Endothelial cell of umbilical vein (primary cell): ENCODE results near the gene LMAN2. TPM values are rescaled to one million over a fixed set of nuclear protein-coding genes. Genes with fewer than 3 reads are reported as not detected.

ENCODE experiments used
- BruUV-seq: library from RNA; stranded (reverse); fragments of 400-500 nt; replicated peaks from 2 replicates; lab custom pipeline; 2021; lab: Mats Ljungman, UMichigan
- CTCF ChIA-PET: fragments of 300-600, 350-600 bp; sonication (Branson Sonifier 250); formaldehyde crosslinking; loops from one replicate; lab custom pipeline; 2021; ENCODE audit warnings: antibody characterized with exemption, inconsistent platforms; lab: Charles Lee
- POLR2A ChIA-PET: fragments of 300-600, 350-600 bp; sonication (Branson Sonifier 250); formaldehyde crosslinking; loops from one replicate; lab custom pipeline; 2021; ENCODE audit warnings: antibody characterized with exemption, inconsistent platforms; lab: Charles Lee
- DNase-seq: peaks from one replicate; pipeline ENCODE4 v3.0.0-alpha.2; 2011; ENCODE audit warnings: low read depth, low spot score
- FAIRE-seq: peaks from 2 replicates; lab custom pipeline; 2011; peaks lifted over from hg19 to GRCh38; lab: Jason Lieb, UNC
- H2AFZ ChIP-seq: 2 replicates; pipeline ENCODE4 v1.6.0; 2012; ENCODE audit warnings: low read depth, low read length, control low read depth, inconsistent platforms
- H3K27ac ChIP-seq: 2 replicates; pipeline ENCODE4 v1.5.1; 2011; ENCODE audit warnings: low read depth, mild to moderate bottlenecking, control low read depth, low read length, moderate library complexity; ENCODE audit not compliant: insufficient read depth
- H3K27me3 ChIP-seq, 2 experiments: 2 replicates each; pipeline versions ENCODE4 v1.6.0 to v1.6.1; 2011; ENCODE audit warnings: low read length in 2 of 2, mixed read lengths in 1 of 2; ENCODE audit not compliant: control insufficient read depth in 2 of 2, insufficient read depth in 2 of 2
- H3K36me3 ChIP-seq, 2 experiments: 2 replicates in 1 of 2; 3 replicates in 1 of 2; pipeline ENCODE4 v1.5.1; 2011; ENCODE audit warnings: low read length in 2 of 2, mild to moderate bottlenecking in 1 of 2, moderate library complexity in 1 of 2; ENCODE audit not compliant: control insufficient read depth in 2 of 2, insufficient read depth in 2 of 2; ENCODE audit errors: extremely low read depth in 1 of 2
- H3K4me1 ChIP-seq: 3 replicates; pipeline ENCODE4 v1.5.1; 2011; ENCODE audit warnings: mild to moderate bottlenecking, low read length; ENCODE audit not compliant: control insufficient read depth, insufficient read depth; ENCODE audit errors: extremely low read depth
- H3K4me2 ChIP-seq: 2 replicates; pipeline ENCODE4 v1.6.1; 2011; ENCODE audit warnings: low read length, control low read depth, mixed read lengths; ENCODE audit not compliant: insufficient read depth
- H3K4me3 ChIP-seq, 3 experiments: fragments of 200-600 bp in 1 of 3; sonication (generic), shearing (Covaris generic) in 1 of 3; replicated peaks in 1 of 3; 2 replicates each; pipeline ENCODE4 v1.5.1; 2011 to 2016; ENCODE audit warnings: control low read depth in 3 of 3, low read length in 3 of 3, mild to moderate bottlenecking in 2 of 3, inconsistent platforms in 1 of 3, low read depth in 1 of 3, moderate library complexity in 1 of 3; ENCODE audit not compliant: insufficient read depth in 1 of 3
- H3K79me2 ChIP-seq: 2 replicates; pipeline ENCODE4 v1.6.0; 2012; ENCODE audit warnings: low read length, inconsistent platforms; ENCODE audit not compliant: control insufficient read depth, insufficient read depth
- H3K9ac ChIP-seq: replicated peaks from 2 replicates; pipeline ENCODE3; 2011; ENCODE audit warnings: low read length, control low read depth; ENCODE audit not compliant: insufficient read depth; ENCODE audit errors: extremely low read depth
- H3K9me1 ChIP-seq: replicated peaks from 3 replicates; pipeline ENCODE4 v1.6.0; 2011; ENCODE audit warnings: mild to moderate bottlenecking, low read length; ENCODE audit not compliant: control insufficient read depth, insufficient read depth; ENCODE audit errors: extremely low read depth
- H3K9me3 ChIP-seq: replicated peaks from 2 replicates; pipeline ENCODE4 v1.5.1; 2012; ENCODE audit warnings: low read length, inconsistent platforms; ENCODE audit not compliant: control insufficient read depth, insufficient read depth
- H4K20me1 ChIP-seq: replicated peaks from 2 replicates; pipeline ENCODE3; 2011; ENCODE audit warnings: mild to moderate bottlenecking, low read length; ENCODE audit not compliant: control insufficient read depth, insufficient read depth; ENCODE audit errors: extremely low read depth
- EZH2 ChIP-seq: IDR thresholded peaks from 2 replicates; pipeline ENCODE4 v1.6.1; 2012; ENCODE audit warnings: borderline replicate concordance, low read depth, mild to moderate bottlenecking, moderate library complexity, low read length, inconsistent platforms; ENCODE audit not compliant: severe bottlenecking
- FOS ChIP-seq: IDR thresholded peaks from 2 replicates; pipeline ENCODE4 v1.6.1; 2011; ENCODE audit warnings: mild to moderate bottlenecking, low read length, moderate library complexity, borderline replicate concordance; ENCODE audit not compliant: insufficient read depth
- GATA2 ChIP-seq: IDR thresholded peaks from 2 replicates; pipeline ENCODE4 v1.7.0; 2011; ENCODE audit warnings: low read depth, mild to moderate bottlenecking, moderate library complexity, mixed read lengths, low read length; ENCODE audit not compliant: insufficient read length, insufficient read depth
- JUN ChIP-seq: IDR thresholded peaks from 2 replicates; pipeline ENCODE4 v1.6.1; 2011; ENCODE audit warnings: borderline replicate concordance, low read depth; ENCODE audit not compliant: insufficient read length, insufficient read depth
- MYC ChIP-seq: IDR thresholded peaks from one replicate; pipeline ENCODE4 v1.6.1; 2011; ENCODE audit warnings: mild to moderate bottlenecking, low read depth, low read length
- POLR2A ChIP-seq: IDR thresholded peaks from 2 replicates; pipeline ENCODE4 v1.6.1; 2012; ENCODE audit warnings: low read depth, mild to moderate bottlenecking, control low read depth, low read length
- POLR2AphosphoS5 ChIP-seq: IDR thresholded peaks from 2 replicates; pipeline ENCODE4 v1.6.1; 2012; ENCODE audit warnings: low read depth, mild to moderate bottlenecking, control low read depth, low read length, moderate library complexity; ENCODE audit not compliant: insufficient read depth
- dilution Hi-C: fragments of 300-500 bp; cut with MboI; formaldehyde crosslinking; loops from one replicate; pipeline ENCODE4 v1.15.0; 2019; ENCODE audit warnings: low sequenced_read_pairs; ENCODE audit not compliant: extremely low pct_ligation_motif_present
- intact Hi-C: fragments of 100-400 bp; cut with micrococcal nuclease; formaldehyde crosslinking; loops from one replicate; pipeline ENCODE4 v1.10.0; 2022
- polyA plus RNA-seq, 4 experiments: library from polyadenylated mRNA; depleted of rRNA in 3 of 4; stranded (reverse) in 3 of 4; unstranded in 1 of 4; fragments of >200 nt; gene quantifications; 2 replicates each; pipeline versions ENCODE4 v1.2.1 to v1.2.3, GENCODE V29; 2011 to 2012; ENCODE audit warnings: missing spikeins in 1 of 4
- total RNA-seq: library from RNA; stranded (reverse); gene quantifications from 2 replicates; pipeline ENCODE4 v1.2.3, GENCODE V29; 2021
- TF ChIP-seq, protein P1 (sequence below): IDR thresholded peaks from 2 replicates; pipeline ENCODE4 v1.6.1; 2011; ENCODE audit not compliant: insufficient read depth, insufficient read length
- TF ChIP-seq, protein P2 (sequence below), 2 donors: IDR thresholded peaks; 1 replicate in 1 of 2; 2 replicates in 1 of 2; pipeline ENCODE4 v1.5.1; 2011; ENCODE audit warnings: low read length in 2 of 2, mild to moderate bottlenecking in 2 of 2, moderate library complexity in 2 of 2, control low read depth in 1 of 2, inconsistent platforms in 1 of 2, low read depth in 1 of 2; ENCODE audit not compliant: insufficient read depth in 1 of 2; ENCODE audit errors: extremely low read depth in 1 of 2

The LMAN2 gene
- total and polyA plus RNA-seq, 2 donors (not counting 3 experiments of a cell fraction or from before 2014, with no cell fraction given) = 151 to 370 TPM

DNA sequence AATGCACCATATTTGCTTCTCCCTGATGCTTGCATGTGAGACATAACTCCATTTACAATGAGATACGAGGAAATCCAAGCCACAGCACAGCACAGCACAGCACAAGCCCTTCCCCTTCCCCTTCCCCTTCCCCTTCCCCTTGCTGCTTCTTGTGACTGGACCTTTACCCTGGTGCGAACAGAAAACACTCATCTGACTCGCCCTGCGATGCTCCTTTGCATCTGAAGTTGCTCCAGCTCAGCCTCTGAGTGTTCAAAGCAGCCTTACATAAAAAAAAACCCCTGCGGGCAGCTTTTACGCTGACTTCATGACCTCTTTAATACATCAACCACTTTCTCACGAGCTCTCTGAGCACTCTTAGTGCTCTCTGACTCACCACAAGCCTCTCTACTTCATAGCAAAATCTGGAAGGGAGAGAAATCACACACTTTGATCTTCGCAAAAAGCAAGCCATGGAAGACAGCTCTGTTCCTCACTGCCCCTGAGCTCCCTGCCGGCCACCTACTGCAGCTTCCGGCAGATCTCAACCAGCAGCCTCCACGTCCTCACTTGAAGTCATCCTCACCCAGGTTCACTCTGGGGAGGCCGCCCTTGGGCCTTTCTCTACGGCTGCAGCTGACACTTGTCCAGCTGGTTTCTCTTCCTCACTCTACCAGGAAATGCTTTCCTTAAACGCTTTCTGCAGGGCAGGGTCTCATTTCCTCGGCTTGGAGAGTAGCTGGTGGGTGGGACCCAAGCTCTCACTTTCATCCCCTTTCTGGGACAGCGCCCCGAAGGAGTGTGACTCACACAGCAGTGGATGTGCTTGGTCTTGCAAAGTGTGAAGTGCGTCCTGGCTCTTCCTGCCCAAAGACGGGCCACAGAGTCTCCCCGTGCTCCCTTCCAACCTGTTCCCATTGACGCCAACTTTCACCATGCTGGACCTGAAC lies 38.0 kb upstream of the LMAN2 start:
- FAIRE-seq (peak; percentile 44), DNase-seq (no peak)
- H3K4me1 ChIP-seq = no peaks in the 10 kb centered on the region
- no peak overlapping the region for H3K4me3 ChIP-seq
- dilution Hi-C loops (no loop called here), intact Hi-C loops (loop anchor here (1.0 to 5.0 kb wide), 6 partner anchors 37 to 277 kb away; partner anchors contain the start of genes GRK6, LMAN2 and PDLIM7)
- no peak overlapping the region for H3K27ac ChIP-seq
- BruUV-seq = no TSS peak
- ChIA-PET CTCF (interaction anchor here (1.0 to 5.7 kb wide), 20 partner anchors 11 to 276 kb away, joined by 3 to 246 read pairs (median 10); partner anchors contain the start of genes F12, PFN3 and PRR7), POLR2A (interaction anchor here (2.7 kb wide), 1 partner anchor 66 kb away, joined by 12 read pairs; no protein-coding TSS in a partner anchor)
- TF ChIP-seq FOS (peak; percentile 18), GATA2 (no peak)
- no peaks in the 10 kb centered on the region for H3K27me3 ChIP-seq
- no peak overlapping the region for H3K9ac ChIP-seq
- no peaks in the 10 kb centered on the region for H3K9me1 ChIP-seq
- no peaks in the 10 kb centered on the region for H4K20me1 ChIP-seq
- H3K36me3 ChIP-seq = no peaks in the 10 kb centered on the region
- H3K4me2 ChIP-seq = no peak overlapping the region
- H2AFZ ChIP-seq = no peak overlapping the region
- H3K79me2 ChIP-seq = no peaks in the 10 kb centered on the region
- H3K9me3 ChIP-seq = no peaks in the 10 kb centered on the region

DNA sequence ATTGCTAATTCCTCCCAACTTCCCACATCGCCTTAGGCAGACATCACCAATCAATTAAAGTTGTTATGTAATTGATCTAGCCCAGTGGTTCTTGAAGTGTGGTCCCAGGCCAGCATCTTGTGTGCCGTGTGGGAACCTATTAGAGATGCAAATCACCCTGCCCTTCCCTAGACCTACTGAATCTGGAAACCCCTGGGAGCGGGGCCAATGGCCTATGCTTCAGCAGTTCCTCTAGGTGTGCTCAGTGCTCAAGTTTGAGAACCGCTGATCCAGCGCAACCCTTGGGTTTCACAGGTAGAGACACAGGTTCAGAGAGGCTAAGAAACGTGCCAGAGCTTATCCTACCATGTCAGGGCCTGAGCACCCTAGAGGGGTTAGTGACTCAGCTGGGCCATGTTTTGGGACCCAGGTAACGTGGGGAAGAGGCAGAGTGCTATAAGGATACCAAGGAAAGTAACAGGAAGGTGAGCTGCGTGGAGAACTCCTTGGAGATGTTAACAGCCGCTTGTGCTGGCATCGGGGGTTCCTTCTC lies 37.1 kb upstream of the LMAN2 start:
- Histone ChIP-seq H3K4me2 (no peak overlapping the region), H3K27ac (no peak overlapping the region), H4K20me1 (no peaks in the 10 kb centered on the region), H3K9ac (no peak overlapping the region), H2AFZ (no peak overlapping the region), H3K9me1 (no peaks in the 10 kb centered on the region), H3K4me3 (no peak overlapping the region), H3K36me3 (no peaks in the 10 kb centered on the region), H3K27me3 (peaks cover 0 to 4% of the 10 kb centered on the region in 2 experiments), H3K9me3 (no peaks in the 10 kb centered on the region), H3K79me2 (no peaks in the 10 kb centered on the region), H3K4me1 (no peaks in the 10 kb centered on the region)
- TF ChIP-seq POLR2AphosphoS5 (no peak), POLR2A (no peak), MYC (no peak), EZH2 (no peak), FOS (no peak), GATA2 (no peak), JUN (no peak)
- TF ChIP-seq, protein P1, sequence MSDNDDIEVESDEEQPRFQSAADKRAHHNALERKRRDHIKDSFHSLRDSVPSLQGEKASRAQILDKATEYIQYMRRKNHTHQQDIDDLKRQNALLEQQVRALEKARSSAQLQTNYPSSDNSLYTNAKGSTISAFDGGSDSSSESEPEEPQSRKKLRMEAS = no peak
- TF ChIP-seq, protein P2, sequence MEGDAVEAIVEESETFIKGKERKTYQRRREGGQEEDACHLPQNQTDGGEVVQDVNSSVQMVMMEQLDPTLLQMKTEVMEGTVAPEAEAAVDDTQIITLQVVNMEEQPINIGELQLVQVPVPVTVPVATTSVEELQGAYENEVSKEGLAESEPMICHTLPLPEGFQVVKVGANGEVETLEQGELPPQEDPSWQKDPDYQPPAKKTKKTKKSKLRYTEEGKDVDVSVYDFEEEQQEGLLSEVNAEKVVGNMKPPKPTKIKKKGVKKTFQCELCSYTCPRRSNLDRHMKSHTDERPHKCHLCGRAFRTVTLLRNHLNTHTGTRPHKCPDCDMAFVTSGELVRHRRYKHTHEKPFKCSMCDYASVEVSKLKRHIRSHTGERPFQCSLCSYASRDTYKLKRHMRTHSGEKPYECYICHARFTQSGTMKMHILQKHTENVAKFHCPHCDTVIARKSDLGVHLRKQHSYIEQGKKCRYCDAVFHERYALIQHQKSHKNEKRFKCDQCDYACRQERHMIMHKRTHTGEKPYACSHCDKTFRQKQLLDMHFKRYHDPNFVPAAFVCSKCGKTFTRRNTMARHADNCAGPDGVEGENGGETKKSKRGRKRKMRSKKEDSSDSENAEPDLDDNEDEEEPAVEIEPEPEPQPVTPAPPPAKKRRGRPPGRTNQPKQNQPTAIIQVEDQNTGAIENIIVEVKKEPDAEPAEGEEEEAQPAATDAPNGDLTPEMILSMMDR (IDR thresholded peaks at IDR 0.05; ENCODE audit: extremely low read depth in 1 of 2, insufficient read depth in 1 of 2, low read depth in 1 of 2, low read length in 2 of 2) = no peak
- dilution Hi-C loops = no loop called here
- DNase-seq (no peak), FAIRE-seq (no peak)
- ChIA-PET CTCF (interaction anchor here (1.1 to 5.7 kb wide), 9 partner anchors 10 to 275 kb away, joined by 4 to 246 read pairs (median 38); partner anchors contain the start of genes F12, PFN3 and PRR7), POLR2A (interaction anchor here (2.7 kb wide), 1 partner anchor 66 kb away, joined by 12 read pairs; no protein-coding TSS in a partner anchor)
- no TSS peak for BruUV-seq
- intact Hi-C loops = no loop called here
